ENCODE measurements around the gene DBNL.

DBNL gene

GRCh38 chr7:44077061-44077460 is 32.6 kb downstream of the DBNL start:
- no peak for DNase-seq (ENCODE audit: low read depth, low spot score)

- DNase-seq (ENCODE audit: low read depth, low spot score), result no peak
These were observed 33.2 kb downstream of the DBNL start for GRCh38 chr7:44077681-44078091.

DNA sequence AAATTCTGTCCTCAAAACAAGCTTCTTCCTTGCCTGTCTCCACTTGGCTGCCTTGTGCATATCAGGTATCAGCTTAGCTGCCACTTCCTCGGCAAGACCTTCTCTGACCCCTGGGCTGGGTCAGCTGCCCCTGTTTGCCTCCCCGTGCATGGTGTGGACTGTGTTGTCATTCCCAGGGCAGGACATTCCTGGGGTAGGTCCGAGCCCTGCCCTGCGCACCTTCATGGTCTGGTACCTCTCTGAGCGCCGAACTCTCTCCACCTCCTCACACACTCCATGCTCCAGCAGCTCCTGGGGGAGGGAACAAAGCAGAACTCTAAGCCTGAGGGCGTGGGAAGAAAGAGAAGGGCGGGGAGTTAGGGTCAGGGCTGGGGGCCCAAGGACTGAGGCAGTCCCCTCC is 34.0 kb downstream of the DBNL start:
- no peak for DNase-seq (ENCODE audit: low read depth, low spot score)

GRCh38 chr7:44079331-44080021 is 35.0 kb downstream of the DBNL start:
- DNase-seq (ENCODE audit: low read depth, low spot score), result no peak

GRCh38 chr7:44080118-44080517 is 35.6 kb downstream of the DBNL start:
- DNase-seq (ENCODE audit: low read depth, low spot score), result no peak

DNA sequence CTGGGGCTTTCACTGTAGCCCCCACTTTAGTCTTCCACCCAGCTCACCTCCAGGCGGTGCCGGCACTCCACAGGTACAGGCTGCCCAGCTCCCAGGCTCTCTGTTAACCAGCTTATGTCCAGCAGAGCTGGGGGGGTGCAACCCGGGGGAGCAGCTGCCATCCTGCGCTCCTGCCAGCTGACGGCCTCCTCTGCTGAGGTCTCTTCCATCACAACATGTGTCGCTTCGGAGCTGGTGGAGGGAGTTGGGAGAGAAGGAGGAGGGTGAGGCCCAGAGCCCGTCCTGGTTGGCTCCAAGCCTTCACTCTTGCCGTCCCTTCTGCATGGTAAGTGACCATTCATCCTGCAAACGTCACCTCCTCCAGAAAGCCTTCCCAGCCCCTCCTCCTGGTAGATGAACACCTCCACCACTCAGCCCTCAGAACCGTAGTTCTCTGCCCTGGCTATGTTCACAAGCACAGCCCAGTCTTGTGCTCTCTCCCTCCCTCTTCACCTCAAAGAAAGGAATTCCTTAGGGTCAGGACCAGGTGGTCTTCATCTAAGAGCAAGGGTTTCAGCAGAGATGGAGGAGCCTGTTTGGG is 36.3 kb downstream of the DBNL start:
- DNase-seq (ENCODE audit: low read depth, low spot score), result no peak

DNA sequence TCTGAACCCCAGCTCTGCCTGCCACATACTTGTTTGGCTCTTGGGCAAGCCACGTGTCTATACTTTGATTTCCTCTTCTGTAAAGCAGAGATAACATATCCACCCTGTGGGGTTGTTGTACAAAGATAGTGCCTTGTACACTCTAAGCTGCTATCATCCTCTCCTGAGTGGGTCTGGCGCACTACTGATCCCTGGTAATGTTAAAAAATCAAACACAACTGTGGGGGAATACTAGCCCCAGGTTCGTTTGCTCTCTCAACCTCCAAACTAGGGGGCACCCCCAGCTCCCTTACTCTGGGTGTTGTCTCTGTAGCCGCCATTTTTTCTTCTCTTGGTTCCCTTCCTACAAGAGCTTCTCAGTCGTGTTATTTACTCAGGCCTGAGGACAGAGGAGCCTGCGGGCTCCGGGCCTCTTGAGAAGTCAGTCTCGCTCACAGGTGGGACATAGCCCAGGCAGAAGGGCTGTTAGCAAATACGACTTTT is 36.8 kb downstream of the DBNL start:
- DNase-seq (ENCODE audit: low read depth, low spot score), result no peak

- peak; percentile 95 for DNase-seq (ENCODE audit: low read depth, low spot score)
These were observed 38.2 kb downstream of the DBNL start for GRCh38 chr7:44082541-44083207.

- DNase-seq (ENCODE audit: low read depth, low spot score), result no peak
These were observed 39.3 kb downstream of the DBNL start for GRCh38 chr7:44083796-44084195.

DNA sequence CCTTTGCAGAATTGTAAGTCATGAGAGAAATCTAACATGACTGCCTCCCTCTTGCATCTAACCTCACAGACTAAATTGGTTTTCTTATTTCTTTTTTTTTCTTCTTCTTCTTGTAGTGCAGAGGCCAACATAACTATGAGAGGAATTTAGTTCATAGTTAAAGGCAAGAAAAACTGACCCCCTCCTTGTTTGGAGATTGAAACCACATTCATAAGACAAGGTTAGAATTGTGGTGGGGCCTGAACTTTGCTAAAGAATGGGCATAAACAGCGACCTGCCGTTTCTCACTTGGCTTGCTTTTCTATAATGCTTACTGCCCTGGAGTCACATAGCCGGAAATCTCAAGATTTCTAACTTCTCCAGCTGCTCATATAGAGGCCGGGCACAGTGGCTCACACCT is 40.2 kb downstream of the DBNL start:
- no peak for DNase-seq (ENCODE audit: low read depth, low spot score)

DNA sequence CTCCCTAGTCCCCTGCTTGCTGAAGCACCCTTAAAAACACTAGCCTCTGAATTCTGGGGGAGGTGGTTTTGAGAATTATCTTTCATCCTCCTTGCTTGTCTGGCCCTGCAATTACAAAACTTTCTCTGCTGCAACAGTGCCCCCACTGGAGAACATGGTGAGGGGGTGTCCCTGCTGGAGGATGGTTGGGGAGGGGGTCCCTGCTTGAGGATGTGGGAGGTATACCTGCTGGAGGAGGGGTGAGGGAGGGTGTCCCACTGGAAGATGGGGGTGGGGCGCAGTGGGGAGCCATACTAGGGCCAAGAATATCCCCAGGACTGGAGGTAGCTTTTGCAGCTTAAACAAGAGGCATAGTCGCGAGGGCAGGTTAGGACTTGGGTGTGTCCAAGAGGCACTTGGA is 41.0 kb downstream of the DBNL start:
- no peak for DNase-seq (ENCODE audit: low read depth, low spot score)

- no peak for DNase-seq (ENCODE audit: low read depth, low spot score)
These were observed 42.1 kb downstream of the DBNL start for GRCh38 chr7:44086627-44087026.

DNA sequence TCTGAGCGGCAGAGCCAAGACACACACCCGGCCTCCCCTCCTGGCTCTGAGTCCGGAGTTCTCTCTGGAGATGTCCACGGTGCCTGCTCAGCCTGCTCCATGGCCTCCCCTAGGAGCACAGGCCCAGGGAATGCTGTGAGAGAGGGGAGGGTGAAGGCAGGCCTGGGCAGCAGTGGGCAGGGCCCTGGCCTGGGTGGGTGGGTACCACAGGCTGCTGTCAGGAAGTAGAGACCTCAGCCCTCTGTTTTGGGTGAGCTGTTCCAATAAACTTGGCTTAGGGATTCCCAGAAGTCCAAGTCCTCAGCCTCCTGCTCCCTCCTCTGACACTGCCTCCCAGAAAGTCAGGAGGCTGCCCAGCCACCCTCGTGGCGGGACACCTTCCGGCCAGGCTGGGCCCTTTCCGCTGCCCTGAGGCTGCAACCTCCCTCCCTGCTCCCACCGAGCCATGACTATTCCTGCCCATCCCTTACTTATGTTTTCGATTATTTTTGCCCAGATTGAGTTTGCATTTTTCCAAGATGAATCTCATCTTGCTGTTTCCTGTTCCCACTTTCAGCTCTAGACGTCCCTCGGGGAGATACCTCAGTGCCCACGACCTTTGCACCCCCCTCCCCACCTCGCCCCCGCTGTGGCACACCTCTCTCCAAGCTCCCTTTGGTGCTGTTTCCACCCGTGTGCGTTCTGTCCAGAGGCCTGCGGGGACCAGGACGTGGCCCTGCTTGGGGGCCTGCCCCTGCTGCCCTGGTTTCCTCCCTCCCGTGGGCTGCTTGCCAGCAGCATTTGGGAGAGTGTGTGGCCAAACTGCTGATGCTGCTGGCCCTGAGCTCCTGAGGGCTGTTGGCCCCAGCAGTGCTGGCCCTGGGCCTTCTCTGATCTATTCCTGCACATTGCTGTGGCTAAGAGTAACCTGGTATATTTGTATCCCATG is 43.7 kb downstream of the DBNL start:
- DNase-seq (ENCODE audit: low read depth, low spot score), result no peak

DNA sequence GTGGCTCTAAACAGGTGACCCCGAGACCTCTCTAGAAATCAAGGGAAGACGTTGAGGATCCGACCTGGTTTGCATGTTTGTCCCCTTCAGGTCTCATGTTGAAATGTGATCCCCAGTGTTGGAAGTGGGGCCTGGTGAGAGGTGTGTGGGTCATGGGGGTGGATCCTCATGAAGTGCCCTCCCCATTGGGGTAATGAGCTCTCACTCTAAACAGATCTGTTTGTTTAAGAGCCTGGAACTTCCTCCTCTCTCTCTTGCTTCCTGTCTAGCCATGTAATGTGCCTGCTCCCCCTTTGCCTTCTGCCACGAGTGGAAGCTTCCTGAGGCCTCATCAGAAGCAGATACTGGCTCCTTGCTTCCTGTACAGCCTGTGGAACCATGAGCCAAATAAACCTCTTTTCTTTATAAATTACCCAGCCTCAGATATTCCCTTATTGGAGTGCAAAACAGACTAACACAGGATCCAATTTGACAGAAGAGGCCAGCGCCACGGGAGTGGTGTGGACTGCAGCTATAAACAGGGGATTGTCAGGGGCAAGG is 48.7 kb downstream of the DBNL start:
- DNase-seq (ENCODE audit: low read depth, low spot score), result no peak

DNA sequence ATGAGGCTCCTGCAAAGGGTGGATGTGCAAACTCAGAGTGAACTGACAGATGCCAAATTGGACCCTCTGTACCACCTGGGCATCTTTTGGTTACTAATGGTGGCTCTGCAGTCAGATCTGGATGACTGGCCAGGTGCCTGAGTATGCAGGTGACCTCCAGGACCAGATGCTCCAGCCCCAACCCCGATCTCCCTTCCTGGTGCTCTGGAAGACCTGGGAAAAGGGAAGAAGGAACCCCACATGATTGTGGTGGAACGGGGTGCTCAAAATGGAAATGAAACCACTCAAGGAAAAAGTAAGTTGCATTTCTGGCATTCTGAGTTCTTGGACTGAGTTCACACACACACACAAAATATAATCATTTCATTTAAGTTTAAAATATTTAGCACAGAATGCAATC is 49.9 kb downstream of the DBNL start:
- DNase-seq (ENCODE audit: low read depth, low spot score), result no peak

- DNase-seq (ENCODE audit: low read depth, low spot score), result no peak
These were observed 50.5 kb downstream of the DBNL start for GRCh38 chr7:44094883-44095592.

DNA sequence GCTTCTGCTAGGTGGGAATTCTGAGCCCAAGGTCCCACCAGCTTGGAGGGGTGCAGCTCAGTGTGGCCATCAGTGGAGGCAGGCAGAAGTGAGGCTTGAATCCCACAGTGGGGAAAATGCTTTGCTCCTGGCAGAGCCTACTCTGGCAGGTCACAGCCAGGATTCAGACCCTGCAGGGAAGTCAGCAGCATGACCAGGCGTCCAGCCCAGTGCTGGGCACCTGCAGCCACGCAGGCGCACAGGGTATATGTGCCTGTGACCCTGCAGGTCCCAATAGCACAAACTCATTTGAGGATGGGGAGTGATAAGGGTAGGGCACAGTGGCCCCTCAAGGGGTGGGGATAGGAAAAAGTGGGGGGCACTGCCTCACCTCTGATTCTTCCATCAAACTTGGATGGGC is 51.3 kb downstream of the DBNL start:
- no peak for DNase-seq (ENCODE audit: low read depth, low spot score)

GRCh38 chr7:44096326-44096881 is 51.9 kb downstream of the DBNL start:
- no peak for DNase-seq (ENCODE audit: low read depth, low spot score)

DNA sequence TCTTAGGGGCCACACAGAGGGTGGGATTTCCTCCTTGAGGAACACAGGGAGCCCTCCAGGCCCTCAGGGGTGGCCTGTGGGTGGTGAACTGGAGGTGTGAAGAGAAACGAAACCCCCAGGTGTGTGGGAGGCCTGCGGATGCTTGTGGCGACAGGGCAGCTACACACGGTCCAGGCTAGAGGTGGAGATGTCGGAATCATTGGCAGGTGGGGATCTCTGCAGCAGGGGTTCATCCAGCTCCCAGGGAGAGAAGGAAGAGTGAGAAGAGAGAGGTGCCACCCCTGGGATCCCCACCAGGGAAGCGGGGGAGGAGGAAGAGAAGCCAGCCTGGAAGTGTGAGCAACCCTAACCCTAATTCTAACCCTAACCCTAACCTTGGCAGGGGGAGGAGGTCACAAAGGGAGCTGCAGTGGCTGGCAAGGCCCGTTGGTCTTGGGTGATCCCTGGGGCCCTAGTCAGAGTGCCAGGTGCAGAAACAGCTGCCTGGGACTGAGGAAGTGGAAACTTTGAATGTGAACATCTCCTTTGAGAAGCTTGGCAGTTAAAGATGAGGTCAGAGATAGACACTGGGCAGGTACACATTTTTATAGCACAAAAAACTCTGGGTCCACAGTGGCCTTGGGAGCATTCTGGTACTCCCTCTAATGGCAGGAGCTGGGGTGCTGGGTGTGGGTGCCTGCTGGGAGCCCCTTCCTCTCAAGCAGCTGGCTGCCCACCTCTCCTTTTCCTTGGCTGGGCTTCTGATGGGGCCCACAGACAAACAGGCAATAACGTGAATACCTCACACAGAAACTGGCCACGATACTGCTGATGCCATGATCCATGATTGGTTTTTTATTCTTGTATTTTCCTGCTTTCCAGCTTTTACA is 52.8 kb downstream of the DBNL start:
- DNase-seq (ENCODE audit: low read depth, low spot score), result no peak
